Adrenal gland (tissue), 5 donors: Measurements from ENCODE around the gene ESRP2.

ENCODE experiments used
- POLR2A ChIP-seq, 2 donors: fragments of 450-650 bp; IDR thresholded peaks; one replicate each; pipeline ENCODE4 v1.6.1; 2017; ENCODE audit warnings: antibody characterized with exemption in 2 of 2, mild to moderate bottlenecking in 2 of 2, moderate library complexity in 1 of 2
- TF ChIP-seq, protein P1 (sequence below), 6 experiments: fragments of 450-650 bp in 4 of 6; fragments of 200-600 bp in 2 of 6; sonication (generic) in 1 of 6; IDR thresholded peaks; 1 replicate in 5 of 6; 2 replicates in 1 of 6; pipeline versions ENCODE4 v1.5.1 to v1.8.0; 2016 to 2021; ENCODE audit warnings: antibody characterized with exemption in 6 of 6, mild to moderate bottlenecking in 2 of 6, moderate library complexity in 1 of 6
- donor health status: DM: no; HTN: no; CAD: no.

DNA sequence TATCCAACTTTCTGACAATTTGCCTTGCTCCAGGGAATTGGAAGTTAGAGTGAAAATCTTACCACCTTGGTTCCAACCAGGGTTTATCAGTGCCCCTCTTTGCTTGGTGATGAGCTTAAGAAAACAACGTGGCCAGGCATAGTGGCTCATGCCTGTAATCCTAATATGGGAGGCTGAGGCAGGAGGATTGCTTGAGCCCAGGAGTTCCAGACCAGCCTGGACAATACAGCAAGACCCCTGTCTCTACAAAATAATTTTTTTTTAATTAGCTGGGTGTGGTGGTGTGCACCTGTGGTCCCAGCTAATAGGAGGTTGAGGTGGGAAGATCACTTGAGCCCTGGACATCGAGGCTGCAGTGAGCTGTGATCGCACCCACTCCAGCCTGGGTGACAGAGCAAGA is 49.8 kb upstream of the ESRP2 start:
- TF ChIP-seq POLR2A (IDR thresholded peaks at IDR 0.05) = no peak
- TF ChIP-seq, protein P1, sequence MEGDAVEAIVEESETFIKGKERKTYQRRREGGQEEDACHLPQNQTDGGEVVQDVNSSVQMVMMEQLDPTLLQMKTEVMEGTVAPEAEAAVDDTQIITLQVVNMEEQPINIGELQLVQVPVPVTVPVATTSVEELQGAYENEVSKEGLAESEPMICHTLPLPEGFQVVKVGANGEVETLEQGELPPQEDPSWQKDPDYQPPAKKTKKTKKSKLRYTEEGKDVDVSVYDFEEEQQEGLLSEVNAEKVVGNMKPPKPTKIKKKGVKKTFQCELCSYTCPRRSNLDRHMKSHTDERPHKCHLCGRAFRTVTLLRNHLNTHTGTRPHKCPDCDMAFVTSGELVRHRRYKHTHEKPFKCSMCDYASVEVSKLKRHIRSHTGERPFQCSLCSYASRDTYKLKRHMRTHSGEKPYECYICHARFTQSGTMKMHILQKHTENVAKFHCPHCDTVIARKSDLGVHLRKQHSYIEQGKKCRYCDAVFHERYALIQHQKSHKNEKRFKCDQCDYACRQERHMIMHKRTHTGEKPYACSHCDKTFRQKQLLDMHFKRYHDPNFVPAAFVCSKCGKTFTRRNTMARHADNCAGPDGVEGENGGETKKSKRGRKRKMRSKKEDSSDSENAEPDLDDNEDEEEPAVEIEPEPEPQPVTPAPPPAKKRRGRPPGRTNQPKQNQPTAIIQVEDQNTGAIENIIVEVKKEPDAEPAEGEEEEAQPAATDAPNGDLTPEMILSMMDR (IDR thresholded peaks at IDR 0.05) = no peak
